Measurements from ENCODE around the gene VCP.

VCP gene

DNA sequence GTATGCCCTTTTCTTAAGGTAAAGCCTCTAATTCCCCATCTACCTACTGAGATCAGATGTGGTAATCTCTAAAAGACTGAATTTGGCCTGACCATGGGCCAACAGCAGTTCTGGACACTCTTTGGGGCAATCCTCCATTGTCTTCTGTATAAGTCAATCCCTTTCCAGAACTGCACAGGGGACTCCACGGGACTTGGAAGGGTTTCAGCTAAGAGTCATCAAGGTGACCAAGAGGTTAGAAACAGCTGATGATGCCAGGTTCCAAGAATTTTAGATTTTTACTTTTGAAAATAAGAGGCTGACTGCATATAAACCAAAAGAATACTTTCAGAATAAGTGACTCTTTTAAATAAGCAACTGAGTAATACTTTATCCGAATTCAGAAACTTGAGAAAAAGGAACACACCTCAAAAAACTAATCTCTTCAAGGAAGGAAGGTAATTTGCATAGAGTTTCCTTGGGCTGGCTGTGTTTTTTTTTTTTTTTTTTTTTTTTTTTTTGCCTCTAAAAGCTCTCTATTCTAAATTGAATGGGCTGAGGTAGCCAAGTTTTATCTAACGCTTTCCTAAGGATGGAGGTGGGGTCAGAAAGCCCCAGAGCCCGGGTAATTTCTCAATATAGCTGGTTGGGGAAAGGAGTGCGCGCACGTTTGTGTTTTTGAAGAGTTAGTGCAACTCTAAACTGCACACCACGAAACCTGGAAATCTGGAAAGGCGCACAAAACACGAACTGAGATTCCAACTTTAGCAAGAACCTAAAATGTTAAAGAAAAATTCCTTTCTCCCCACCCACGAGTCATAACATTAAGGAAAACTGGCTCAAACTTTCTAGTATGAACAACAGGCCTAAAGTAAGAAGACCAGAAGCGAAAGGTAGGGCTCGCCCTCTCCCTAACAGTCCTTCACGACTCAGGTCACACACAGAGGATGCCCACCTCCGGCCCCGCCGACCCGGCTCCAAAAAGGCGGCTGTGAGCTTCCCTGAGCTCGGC is 1.3 kb downstream of the VCP start:
- no peak for TF ChIP-seq CTCF (IDR thresholded peaks at IDR 0.05; ENCODE audit: extremely low read depth, missing control alignments)
- no peak for DNase-seq (ENCODE audit: low spot score)

DNA sequence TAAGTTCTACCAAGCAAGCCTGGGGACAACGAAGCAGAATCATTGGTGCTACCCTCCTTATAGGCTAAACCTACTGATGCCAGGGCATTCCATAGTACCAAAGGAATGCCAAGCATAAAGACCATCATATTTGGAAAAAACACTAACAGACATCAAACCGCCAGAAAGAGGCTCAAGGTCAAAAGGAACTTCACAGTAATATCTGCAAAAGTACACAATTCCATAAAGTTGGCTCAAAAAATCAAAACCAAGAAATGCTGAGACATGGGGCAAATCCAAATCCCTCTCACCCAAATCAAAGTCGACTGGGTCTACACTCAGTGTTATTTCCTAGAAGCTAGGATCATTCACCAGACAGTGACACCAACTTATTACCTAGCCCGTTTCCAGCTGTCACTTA is 3.4 kb downstream of the VCP start:
- TF ChIP-seq CTCF (IDR thresholded peaks at IDR 0.05; ENCODE audit: extremely low read depth, missing control alignments), result no peak
- DNase-seq (ENCODE audit: low spot score), result no peak

- TF ChIP-seq CTCF (IDR thresholded peaks at IDR 0.05; ENCODE audit: extremely low read depth, missing control alignments), result no peak
- no peak for DNase-seq (ENCODE audit: low spot score)
Measured at GRCh38 chr9:35067056-35067455, 5.4 kb downstream of the VCP start.

GRCh38 chr9:35060548-35061207 is 11.7 kb downstream of the VCP start:
- TF ChIP-seq CTCF (IDR thresholded peaks at IDR 0.05; ENCODE audit: extremely low read depth, missing control alignments), result no peak

DNA sequence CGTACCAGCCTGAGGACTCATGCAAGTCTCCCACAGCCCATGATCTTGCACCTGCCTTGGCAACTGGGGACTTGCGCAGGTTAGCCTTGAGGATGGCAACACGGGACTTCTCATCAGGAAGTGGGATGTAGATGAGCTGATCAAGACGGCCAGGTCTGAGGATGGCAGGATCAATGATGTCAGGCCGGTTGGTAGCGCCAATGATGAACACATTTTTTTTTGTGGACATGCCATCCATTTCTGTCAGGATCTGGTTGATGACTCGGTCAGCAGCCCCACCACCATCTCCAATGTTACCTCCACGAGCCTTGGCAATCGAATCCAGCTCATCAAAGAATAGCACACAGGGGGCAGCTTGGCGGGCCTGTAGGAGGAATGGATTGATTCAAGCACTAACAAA is 13.0 kb downstream of the VCP start:
- no peak for DNase-seq (ENCODE audit: low spot score)
- no peak for TF ChIP-seq CTCF (IDR thresholded peaks at IDR 0.05; ENCODE audit: extremely low read depth, missing control alignments)

More at GRCh38 chr9:35060548-35061207, 11.7 kb downstream of the VCP start:
- DNase-seq (ENCODE audit: low spot score), result no peak

GRCh38 chr9:35057271-35057620 is 15.2 kb downstream of the VCP start:
- TF ChIP-seq CTCF (IDR thresholded peaks at IDR 0.05; ENCODE audit: extremely low read depth, missing control alignments), result no peak
- no peak for DNase-seq (ENCODE audit: low spot score)
